HG02981 (cell line): ENCODE data around the gene IZUMO4.
"Not testable (repeated sequence)": the region's sequence is repeated elsewhere in the genome, so short reads cannot be mapped to it uniquely, and the experiment has no call there.

Experiments
- ATAC-seq: cut with Tn5 transposase; IDR thresholded peaks from one replicate; pipeline ENCODE4 v1.9.1; 2021; ENCODE audit warnings: mild to moderate bottlenecking, moderate library complexity; ENCODE audit not compliant: unreplicated experiment

IZUMO4 gene

DNA sequence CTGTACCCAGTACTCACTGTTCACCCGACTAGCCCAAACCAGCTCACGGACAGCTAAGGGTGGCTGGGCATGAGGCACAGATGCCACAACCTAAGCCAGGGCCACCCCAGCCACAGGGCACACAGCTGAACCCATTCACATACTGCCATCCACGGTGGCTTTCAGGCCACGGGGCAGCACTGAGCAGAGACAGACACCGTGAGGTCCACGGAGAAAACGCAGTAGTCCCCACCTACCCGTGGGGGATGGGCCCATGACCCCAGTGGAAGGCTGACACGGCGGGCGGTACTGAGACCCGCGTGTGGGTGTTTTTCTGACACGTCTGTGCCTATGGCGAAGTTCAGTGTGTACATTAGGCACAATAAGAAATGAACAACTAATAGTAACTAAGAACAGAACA is 25.5 kb downstream of the IZUMO4 start:
- ATAC-seq: no peak

DNA sequence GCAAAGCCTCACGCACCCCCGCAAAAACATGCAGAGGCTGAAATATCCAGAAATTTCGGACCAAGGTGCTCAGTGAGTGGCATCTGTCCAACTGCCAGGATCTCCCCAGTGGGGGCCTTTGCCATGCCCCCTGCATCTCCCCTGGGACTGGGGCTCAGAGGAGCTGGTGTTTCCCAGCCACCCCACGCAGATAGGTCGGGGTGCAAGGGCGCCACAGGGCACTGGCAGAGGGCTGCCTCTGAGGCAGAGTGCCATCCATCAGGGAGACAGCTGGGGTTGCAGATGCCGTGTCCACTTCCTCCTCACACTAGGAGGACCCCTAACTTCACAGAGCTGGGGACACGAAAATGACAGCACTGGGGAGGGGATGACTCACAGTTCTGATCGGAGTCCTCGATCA is 26.3 kb downstream of the IZUMO4 start:
- no peak for ATAC-seq

DNA sequence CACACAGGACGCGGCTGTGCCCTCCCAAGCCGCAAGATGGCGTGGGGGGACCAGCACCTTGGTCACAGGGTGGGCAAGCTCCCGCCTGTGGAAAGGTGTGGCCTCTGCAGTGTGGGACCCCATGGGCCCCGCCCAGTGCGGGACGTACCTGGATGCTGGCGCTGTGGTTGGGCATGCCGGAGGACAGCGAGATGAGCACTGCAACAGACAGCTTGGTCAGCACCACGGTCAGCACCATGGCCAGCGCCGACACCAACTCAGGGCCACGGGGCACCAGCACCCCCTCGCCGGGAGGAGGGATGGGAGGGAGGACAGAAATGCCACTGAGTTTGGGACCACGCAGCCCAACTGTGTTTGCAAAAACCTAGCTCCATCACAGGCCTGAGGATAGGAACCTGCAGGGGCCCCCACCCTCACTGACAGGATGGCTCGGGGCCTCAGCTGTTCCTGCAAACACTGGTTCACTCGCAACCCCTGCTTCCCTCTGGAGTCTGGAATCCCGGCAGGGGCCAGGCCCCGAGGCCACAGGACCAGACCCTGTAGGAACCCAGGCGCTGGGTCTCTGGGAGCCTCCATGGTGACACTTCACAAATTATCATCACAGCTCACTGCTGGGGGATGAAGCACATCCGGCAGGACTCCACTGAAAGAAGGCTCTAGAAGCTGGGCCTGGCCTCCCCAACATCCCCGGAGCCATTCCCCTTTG is 27.1 kb downstream of the IZUMO4 start:
- ATAC-seq: no peak

DNA sequence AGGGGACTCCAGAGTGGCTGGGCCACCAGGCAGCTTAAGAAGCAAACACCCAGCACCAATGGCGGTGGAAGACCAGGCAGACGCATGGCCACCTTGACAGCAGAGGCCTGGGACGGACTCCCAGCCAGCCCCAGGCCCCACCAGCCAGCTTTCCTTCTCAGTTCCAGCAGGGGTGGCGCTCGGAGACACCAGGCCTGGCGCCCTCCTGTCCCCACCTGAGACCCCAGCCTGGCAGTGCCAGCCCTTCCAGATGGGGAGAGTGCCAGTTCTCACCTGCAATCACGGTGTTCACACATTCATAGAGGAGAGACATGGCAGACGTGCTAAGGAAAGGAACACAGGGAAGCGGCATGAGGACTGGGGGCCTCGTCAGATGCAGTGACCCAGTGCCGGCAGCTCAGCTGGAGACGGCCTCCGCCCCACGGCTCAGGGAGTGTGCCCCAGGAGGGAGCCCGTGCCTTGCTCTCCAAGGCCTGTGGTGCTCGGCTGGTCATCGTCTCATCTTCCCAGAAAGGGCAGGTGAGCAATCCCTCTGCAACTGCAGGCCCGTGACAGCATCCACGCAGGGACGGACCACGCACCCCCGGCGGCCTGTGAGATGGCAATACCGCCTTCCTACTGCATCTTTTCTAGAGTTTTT is 30.3 kb downstream of the IZUMO4 start:
- ATAC-seq: no peak

DNA sequence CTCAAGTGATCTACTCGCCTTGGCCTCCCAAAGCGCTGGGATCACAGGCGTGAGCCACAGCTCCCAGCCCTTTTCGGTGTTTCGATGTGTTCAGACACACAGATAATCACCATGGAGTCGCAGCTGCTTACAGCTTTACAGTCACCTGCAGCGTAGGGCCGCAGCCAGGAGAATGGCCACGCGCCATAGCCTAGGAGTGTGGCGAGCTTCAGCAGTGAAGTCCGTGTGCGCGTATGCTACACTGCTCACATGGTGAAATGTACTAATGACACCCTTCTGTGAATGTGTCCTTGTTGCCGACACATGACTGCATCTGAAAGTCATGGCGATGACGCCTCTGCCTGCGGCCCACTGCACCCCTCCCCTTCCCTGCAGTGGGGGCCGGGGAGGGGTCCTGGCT is 31.0 kb downstream of the IZUMO4 start:
- ATAC-seq: no peak

DNA sequence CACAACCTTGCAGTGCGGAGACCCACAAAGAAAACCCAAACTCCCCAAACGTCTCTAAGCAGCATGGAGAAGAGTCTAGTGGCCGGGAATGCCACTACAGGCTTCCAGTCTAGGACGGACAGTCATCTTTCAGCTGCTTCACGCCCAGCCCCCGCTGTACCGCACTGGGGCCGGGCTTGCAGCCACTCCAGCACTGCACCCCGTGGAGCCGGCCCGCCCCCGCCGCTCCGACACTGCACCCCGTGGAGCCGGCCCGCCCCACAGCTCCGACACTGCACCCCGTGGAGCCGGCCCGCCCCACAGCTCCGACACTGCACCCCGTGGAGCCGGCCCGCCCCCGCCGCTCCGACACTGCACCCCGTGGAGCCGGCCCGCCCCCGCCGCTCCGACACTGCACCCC is 31.5 kb downstream of the IZUMO4 start:
- not testable (repeated sequence) for ATAC-seq

DNA sequence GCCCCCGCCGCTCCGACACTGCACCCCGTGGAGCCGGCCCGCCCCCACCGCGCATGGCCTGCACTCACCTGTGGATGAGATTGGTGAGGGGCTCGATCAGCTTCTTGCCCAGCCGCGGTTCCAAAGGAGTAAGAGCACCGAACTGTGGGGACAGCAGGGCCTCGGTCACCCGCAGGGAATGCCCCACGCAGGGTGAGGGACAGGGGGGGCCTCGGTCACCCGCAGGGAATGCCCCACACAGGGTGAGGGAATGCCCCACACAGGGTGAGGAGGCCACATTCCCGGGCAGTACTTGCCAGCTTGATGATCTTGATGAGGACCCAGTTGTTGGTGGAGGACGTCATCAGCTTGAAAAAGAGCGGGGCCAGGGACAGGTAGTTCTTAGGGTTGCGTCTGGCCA is 32.3 kb downstream of the IZUMO4 start:
- ATAC-seq: no peak

DNA sequence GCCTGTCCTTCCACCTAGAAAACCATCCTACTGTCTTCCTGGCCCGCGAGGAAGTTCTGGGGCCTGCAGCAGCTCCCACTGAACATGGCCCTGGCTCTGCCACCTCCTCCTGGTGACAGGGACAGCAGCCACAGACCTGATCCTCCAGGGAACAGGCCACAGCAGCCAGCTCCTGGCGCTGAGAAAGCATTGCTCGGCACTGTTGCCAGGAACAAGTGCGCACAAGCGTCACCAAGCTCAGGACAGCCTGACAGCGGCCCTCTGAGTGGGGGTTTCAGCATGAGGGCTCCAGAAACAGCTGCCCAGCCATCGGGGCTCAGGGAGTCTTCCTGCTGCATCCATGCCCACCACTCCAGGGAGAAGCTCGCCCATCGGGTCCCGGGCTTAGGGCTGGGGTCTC is 32.8 kb downstream of the IZUMO4 start:
- no peak for ATAC-seq

DNA sequence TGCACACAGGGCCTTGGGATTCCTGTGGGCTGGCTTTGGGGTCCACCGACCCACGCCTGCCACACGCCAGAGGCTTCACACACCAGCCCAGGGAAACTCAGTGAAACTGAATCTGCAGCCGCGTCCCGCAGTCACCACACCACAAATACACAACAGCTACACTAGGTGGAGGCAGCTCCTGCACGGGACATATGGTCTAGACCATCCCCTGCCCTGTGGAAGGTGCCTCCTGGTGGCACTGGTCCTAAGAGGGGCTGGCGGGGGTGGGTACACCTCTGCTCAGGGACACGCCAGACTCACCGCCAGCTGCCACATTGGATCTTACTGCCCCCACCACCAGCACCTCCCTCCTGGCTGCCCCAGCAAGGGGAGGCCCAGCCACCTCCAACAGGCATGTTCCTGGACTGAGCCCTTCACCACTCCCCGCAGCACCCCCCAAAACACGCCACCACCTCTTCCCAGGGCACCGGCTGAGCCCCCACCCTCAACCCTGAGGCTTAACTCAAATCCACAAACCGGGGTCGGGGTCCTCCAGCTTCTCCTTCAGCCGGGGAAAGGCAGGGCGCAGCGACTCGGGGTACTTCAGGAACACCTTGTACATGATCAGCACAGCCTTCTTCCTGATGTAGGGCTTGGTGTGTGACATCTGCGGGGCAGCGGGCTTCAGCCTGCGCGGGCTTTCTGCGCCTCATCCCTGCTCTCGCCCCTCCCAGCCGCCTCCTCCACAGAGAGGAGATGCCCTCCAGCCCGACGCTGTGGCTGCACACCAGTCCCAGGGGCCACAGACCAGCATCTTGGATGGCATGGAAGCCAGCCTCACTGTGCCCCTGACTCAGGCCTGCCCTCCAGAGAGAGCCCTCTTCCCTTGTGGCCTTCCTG is 33.4 kb downstream of the IZUMO4 start:
- ATAC-seq: no peak

DNA sequence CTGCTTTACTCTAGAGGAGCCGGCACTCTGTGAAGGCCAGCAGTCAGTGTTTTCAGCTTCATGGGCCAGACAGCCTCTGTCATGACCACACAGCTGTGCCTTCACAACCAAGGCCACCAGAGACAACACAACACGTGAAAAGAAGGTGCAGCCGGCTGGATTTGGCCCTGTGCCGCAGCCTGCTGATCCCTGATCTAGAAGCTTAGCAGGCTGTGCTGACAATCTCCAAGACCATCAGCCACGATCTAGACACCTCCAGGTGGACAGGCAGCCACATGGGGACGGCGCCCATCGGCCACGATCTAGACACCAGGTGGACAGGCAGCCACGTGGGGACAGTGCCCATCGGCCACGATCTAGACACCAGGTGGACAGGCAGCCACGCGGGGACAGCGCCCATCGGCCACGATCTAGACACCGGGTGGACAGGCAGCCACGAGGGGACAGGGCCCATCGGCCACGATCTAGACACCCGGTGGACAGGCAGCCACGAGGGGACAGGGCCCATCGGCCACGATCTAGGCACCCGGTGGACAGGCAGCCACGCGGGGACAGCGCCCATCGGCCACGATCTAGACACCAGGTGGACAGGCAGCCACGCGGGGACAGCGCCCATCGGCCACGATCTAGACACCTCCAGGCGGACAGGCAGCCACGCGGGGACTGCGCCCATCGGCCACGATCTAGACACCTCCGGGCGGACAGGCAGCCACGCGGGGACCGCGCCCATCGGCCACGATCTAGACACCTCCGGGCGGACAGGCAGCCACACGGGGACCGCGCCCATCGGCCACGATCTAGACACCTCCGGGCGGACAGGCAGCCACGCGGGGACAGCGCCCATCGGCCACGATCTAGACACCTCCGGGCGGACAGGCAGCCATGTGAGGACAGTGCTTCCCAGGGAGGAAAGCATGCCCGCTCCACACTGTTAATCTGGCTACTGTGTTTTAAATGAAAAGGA is 34.6 kb downstream of the IZUMO4 start:
- ATAC-seq: not testable (repeated sequence)

DNA sequence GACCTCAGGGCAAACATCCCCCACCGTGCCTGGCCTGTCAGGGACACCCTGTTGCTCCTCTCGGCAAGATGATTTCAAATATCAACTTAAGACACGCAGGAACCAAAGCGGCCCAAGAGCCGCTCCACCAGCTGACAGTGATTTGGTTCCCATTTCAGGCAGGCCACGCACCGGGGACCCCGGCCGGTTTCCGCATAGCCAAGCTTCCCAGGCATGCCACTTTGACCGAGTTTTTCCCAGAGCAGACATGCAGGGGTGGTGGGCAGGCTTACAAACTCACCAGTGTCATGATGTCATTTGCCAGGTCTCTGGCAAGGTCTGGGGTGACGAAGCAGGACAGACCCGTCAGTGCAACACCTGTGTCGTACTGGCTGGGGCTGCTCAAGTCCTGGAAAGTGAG is 35.5 kb downstream of the IZUMO4 start:
- no peak for ATAC-seq

DNA sequence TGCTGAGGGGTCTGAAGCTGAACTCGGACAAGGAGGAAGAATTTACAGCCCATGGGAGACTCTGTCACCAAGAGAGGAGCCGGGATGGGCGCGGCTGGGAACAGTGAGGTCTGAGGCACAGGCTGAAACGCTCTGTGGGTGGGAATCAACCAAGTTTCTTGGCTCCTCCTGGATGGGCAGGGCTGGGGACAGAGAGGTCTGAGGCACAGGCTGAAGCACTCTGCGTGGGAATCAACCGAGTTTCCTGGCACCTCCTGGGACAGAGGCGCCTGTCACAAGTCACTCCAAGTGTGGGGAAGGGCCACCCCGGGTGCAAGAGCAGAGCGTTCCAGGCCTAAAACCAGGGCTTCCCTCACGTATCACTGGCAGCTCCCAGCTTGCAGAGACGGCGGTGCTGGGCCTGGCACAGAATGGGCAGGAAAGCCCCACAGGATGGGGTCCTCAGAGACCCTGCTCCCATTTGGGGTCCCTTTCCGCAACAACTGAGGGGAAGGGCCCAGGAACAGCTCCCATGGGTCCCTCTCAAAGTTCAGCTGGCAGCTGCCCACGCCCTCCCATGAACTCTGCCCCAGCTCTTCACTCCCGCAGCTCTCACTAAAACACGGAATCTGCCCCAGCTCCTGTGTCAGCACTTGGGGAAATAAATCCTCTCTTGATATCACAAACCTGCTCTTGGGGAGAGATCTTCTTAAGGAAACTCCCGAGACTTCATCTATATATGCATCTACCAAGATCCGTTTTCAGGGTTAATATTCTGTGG is 36.2 kb downstream of the IZUMO4 start:
- ATAC-seq: no peak

DNA sequence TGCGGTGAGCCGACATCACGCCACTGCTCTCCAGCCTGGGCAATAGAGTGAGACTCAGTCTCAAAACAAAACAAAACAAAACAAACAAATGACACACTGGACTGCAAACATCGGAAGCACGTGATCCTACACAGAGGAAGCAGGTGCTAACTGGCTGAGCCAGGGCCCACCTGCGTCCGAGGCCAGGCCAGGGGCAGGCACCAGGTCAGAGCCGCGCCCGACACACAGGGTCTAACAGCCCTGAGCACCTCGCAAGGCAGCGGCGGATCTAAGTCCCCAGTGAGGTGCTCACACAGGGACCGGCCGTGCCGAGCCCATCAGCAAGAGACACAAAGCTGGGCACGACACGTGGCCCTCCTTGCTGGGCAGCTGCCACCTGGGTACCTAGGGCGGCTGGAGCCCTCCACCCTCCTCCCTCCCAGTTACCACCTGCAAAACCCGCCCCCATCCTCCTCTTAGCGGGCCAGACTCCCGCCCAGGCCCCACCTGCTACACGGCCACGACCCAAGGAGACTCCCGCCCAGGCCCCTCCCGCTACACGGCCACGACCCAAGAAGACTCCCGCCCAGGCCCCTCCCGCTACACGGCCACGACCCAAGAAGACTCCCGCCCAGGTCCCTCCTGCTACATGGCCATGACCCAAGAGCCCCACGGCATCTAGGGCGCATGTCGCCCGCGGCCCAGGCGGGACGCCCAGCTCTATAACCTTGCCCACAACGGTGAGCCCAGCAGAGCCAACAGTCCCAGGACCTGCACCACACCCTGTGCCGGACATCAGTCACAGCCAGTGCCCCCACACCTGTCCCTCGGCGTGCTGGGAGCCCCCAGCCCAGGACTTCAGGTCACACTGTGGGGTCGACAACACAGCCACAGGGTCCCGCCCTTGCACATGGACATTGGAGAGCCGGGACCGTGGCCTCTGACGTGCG is 39.0 kb downstream of the IZUMO4 start:
- no peak for ATAC-seq

DNA sequence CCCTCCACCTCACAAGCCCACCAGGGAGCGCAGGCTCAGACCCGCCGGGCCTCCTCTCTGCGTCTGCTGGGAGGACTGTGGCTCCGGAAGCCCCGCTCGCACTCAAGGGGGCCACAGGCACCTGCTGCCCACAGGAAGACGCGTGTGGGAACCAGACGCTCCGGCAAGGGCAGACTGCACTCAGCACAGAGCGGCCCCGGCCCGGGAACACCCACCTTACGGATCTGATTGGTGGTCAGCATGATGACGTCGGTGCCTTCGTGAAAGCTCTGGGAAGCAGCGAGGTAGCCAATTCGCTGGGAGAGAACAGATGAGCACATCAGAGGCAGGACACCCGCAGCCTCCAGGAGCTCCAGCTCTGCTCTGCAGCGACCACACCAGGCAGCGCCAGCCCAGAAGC is 40.1 kb downstream of the IZUMO4 start:
- ATAC-seq: no peak

DNA sequence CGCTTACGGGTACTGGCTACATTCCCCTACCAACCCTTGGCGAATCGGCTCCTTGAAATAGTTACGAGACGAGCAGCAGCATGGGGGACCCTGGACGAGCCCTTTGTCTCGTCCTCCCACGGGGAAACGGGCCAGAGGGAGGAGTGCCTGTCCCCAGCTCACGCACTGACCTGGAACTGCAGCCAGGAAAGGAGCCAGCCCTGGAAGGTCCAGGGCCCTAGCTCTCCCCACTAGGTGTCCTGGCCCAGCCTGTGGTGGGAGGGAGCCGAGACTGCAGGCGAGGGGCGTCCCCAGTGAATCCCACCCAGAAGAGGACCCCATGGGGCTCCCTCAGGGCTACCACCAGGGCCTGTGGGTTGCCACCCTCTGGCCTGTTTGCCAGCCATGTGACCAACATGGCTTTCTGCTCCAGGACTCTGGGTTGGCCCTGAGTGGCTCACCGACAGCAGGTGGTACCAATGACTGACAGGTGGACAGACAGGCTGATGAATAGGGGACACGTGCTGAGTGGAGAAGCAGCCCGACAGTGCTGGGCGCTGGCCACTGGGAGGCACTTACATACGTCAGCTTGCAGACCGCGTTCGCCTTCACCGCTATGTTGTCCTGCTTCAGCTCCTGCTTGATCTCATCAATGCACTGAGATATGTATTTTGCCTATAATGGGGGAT is 41.5 kb downstream of the IZUMO4 start:
- ATAC-seq: no peak

DNA sequence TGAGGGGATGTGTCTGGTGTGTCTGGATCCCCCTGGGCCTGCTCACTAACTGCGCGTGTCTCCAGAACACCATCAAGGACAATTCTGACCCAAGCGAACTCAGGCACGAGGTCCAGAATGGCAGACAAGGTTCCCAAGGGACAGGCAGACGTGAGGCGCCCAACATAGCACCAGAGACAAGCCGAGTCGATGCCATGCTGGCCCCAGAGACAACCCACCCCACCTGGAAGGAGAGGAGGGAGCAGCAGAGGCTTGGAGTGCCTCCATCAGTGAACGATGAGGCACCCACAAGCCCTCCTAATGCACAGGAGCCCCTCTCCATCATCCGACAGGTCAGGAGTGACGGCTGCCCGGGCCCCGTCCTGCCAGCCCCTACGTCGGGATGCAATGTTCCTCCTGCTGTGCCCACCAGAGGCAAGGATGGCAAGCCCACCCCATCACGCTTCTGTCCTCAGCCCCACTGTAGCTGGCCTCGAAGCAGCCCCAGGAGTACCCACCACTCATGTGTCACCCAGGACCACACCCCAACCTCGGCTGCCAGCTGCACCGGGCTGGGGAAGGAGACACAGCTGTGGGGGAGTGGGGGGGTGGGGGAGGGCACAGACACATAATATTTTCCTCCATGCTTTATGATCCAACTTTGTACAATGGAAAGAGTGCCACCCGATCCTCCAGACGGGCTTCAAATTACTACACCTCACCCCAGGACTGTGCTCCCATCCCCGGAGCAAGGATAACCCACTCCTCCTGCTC is 42.8 kb downstream of the IZUMO4 start:
- no peak for ATAC-seq

DNA sequence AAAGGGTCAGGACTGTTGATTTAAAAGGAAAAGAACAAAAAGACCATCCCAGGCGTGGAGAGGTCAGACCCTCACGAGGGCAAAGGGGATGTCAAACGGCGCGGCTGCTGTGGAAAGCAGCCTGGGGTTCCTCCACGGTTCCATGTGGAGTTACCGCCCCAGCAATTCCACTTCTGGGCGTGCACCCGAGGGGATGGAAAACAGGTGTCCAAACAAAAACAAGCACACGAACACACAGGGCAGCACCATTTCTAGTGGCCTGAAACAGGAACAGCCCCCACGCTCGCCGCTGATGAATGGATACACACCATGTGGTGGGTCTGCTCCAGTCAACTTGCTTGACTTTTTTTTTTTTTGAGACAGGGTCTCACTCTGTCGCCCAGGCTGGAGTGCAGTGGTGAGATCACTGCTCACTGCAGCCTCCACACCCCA is 43.4 kb downstream of the IZUMO4 start:
- no peak for ATAC-seq
